Activated CD4-positive, alpha-beta T cell treated with anti-CD3 and anti-CD28 coated beads, Interleukin-2, amount 50 U/mL, for 1 hour (primary cell): Measurements from ENCODE around the gene ARID3C.

Source experiments
- DNase-seq: peaks from one replicate; pipeline ENCODE4 v3.0.0-alpha.2; 2020

Gene ARID3C

DNA sequence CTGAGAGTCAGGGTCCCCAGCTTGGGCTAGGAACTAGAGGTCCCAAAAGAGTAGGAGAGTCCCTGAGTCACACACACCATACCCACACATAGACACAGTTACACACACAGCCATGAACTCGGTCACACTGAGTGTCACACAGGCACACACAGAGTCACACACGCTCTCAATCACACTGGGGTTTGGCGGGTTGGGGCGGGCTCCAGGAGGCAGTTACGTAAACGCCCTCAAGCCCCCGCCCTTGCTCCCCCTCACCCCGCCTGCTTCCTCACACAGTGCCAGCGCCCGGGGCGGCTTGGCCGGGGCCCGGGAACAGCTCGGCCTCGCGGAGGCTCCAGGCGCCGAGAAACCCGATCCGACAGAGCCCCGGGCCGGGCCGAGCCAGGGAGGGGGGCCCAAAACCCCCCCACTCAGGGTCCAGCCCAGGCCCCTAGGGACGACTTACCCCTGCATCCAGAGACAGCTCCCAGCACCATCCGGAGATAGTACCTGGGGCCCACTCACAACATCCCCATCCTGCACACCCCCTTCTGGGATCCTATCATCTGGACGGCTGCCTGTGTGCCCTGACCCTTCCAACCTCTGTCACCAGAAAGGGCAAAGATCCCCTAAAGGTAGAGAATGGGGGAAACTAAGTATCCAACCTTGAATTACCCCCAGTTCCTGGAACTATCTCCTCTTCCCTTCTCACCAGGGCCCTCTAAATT lies 35.8 kb downstream of the ARID3C start:
- DNase-seq, result no peak

DNA sequence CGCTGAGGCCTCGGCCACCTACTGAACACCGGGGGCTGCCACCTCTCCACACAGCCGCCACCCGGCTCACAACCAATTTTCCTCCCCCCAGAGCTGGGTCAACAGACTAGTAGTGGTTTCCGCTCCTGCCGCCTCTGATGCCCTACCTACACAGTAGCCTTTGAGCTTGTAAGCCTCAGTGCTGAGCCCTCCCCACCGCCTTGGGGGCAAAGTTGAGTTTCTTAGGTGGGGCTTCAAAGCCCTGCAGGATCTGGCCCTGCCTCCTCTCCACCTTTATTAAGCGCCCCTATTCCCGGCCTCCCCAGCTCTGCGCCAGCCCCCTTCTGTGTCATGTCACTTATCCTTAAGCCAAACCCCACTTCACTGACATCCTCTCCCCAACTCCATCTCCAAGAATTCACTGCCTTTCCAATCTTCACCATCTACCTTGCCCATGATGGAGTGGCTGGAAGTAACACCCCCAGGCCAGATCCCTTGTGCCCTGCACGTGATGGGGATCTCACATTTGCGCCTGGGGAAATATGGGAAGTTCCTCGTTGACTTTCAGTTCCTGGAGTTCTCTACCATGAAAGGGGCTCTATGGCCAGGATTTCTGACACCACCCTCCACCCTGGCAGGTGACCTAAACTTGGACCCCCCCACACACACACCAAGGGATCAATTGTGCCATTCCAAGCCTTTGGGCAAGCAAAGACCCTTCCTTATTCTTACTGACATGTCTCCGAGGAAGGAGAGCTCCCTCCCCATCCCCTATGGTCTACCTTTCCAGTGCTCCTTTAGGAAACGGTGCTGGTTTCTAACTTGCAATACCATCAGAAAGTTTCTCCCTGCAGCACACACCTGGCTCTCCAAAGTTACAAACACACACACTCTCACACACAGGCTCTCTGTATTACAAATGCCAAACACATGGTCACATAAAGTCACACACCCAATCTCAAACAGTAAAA lies 36.7 kb downstream of the ARID3C start:
- no peak for DNase-seq

DNA sequence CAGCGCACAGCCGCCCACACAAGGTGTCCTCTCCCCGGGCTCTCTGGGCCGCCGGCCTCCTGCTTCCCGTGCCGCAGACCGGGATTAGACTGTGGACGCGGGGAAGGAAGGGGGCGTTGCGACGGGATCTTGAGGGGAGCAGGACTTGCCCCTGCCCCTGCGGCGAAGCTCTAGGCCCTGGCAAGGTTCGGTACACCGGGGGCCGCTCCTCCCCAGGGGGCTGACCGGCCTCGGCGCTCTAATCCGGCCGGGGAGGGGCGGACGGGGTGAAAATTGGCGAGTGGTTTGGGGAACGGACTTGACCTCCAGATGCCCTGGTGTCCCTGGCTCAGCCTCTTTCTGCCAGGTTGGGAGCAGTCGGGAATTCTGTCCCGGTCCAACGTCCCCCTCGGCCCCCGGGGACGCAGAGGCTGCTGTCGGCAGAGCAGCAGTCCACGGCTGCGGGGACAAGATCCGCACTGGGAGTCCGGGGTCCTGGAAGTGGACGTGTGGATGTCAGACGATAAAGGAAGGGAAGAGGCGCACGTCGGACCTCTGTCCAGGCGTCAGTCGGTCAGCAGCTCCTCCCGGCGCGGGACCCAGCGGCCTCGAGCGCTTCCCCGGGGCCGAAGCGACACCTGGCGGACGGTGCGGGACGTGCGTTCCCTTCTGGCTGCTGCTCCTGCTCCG lies 37.5 kb downstream of the ARID3C start:
- DNase-seq, result peak; percentile 78

DNA sequence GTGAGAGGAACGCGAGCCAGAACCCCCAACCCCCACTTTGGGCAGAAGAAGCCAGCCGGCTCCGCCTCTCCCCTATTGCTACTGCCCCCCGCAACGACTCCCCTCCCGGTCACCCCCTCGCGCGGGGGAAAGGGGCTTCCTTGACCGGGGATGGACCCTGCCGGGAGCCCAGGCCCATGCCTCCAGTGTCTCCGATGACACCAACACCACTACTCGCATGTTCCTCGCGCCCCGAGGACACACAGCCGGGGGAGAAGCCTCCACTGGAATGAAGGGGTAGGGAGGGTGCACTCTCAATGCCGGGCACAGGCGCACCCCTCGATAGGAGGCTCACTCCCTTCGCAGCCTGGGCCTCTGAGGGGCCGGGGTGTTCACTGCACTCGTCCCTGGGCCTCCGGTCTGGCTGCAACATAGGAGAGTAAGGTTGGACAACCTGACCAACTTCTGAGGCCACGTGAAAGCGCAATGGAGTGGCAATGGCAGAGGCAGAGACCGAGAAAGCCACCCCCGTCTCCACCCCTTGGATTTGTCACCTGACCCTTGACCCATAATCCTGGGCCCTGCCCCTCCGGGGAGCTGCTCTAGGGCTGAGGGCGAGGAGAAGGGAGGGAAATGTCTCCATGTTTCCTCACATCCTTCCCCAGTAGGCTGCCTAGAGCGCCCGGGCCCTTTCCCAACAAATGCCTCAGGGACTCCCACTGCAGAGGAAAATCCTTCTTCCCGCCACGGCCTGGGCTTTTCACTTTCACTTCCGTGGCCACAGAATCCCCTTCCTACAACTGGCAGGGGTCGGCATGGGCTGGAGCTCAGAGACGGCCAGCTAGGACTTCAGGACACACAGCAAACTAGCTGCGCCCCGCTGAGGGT lies 38.3 kb downstream of the ARID3C start:
- no peak for DNase-seq

DNA sequence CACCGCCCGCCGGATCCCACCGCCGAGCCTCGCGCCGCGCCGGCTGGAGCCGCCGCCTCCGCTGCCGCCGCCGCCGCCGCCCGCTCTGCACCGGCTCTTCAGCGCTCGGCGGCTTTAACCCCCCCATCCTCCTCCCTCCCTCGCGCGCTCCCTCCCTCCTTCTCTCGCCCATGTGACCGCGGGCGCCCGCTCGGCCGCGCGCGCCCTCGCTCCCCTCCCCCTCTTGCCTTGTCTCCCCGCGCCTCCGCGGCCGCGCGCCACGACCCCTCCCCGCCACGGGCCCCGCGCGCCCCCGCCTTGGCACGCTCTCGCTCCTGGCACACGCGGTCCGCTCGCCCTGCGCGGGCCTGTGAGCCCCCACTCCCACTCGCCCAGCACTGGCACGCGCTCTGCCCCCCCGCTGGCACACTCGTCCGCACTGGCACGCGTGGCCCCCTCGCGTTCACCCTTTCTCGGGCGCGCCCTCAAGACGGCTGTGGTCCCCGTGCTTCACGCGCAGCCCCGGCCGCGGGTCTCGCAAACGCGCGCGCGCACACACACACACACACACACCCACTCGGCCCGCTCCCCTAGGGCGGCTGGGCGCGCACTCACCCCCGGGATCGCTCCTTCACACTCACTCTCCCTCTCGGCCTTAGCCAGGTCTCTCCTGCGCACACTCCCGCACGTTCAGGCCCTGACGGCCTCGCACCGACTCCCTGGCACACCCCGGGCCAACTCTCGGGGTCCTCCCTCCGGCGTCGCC lies 39.1 kb downstream of the ARID3C start, which contains the start of gene CNTFR:
TSS of gene CNTFR (minus strand) at position 89 of the 745 bp plus-strand sequence. CDS start 20,743 bp downstream, outside the sequence.
- DNase-seq, result no peak

DNA sequence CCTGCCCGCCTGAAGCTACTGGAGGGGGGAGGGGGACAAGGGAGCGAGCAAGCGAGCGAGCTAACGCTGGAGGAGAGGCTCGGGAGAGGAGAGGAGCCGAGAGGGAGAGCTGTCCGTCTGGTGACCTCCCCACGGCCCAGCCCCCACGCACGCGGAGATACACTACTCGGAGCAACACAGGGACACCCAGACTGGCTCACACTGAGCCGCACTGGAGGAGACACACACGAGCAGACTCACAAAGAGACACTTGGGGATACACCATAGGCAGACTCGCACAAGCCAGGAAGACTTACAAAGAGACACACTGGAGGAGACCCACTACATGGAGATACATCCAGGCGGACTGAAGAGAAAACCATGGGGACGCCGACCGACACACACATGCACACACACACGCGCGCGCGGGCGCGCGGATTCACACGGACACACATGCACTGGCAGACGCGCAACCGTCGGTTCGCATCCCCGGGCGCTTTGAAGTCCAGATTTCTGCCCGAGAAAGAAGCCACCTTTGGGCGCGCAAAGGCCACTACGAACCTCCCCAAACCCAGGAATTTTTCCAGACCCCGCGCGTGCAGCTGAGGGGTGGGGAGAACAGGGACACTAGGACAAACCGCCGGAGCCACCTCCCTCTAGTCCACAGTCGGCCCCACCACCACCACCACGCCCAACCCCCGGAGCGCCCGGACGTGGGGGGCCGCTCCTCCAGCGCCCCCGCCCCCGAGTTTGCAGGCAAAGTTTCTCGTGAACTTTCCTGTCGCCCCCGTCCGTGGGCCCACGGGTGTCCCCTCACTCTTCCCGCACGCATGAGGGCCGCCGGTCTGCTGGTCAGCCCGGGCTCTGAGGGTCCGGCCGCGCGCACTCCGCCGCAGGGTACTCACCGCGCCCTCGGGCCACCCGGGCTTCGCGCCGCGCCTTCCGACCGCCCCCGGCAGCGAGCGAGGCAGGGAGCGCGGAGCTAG lies 39.9 kb downstream of the ARID3C start:
- DNase-seq, result no peak

DNA sequence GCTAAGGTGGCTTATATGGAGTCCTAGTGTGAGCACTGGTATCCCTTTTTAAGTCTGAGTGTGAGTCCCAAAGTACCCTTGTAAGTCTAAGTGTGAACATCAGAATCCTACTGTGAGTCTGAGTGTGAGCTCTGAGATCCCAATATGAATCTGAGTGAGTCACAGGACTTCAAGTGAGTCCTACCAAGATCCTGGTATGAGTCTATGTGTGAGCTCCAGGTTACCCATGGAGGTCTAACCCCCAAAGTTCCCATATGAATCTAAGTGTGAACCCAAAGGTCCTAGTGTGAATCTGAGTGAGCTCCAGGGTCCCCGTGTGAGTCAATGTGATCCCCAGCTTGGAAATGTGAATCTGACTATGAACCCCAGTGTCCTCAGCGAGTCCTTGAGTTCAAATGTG lies 41.6 kb downstream of the ARID3C start:
- no peak for DNase-seq

DNA sequence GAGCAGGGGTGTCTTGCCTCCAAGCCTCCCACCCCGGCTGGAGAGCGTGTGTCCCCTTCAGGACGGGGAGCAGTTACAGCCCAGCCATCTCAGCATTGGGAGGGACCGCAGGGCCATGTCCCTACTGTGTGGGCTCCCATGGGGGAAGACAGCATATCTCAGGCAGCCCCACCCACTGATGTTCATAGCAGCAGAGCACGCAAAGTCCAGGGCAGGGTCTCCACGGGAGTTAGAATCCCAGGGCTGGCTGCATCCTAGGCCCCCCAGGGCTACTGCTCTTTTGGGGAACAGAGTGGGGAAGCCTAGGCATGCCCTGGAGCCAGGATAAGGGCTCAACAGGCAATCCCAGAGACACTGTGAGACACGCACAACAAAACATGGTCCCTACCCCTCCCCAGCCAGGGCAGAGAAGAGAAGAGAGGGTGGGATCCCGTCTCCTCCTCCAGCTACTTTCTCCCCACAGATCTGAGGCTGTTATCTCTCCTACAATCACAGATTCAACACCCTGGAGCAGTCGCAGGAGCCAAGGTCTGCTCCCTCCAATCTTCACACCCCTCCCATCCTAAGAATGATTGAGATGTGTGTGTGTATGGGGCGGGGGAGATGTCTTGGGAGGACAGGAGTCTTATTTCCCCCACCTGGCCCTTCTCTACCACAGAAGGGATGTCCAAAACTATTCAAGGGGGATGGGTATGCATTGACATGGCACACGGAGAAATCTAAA lies 42.8 kb downstream of the ARID3C start:
- DNase-seq, result no peak

DNA sequence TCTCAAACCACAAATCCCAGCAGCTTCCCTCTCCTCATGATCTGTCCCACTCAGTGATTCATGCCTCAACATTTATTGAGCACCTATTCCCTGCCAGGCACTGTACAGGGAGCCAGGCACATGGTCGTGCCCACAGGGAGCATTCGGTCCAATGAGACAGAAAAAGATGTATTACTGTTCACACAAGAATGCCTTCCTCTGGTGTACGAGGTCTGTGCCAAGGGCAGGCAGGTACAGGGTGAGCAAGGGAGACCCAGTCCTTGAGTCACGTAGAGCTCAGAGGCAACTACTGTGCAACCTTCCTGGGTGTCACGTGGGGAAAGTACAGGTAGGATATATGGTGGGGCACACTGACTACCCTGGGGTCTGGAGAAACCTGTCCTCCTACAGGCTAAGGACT lies 43.9 kb downstream of the ARID3C start:
- no peak for DNase-seq

DNA sequence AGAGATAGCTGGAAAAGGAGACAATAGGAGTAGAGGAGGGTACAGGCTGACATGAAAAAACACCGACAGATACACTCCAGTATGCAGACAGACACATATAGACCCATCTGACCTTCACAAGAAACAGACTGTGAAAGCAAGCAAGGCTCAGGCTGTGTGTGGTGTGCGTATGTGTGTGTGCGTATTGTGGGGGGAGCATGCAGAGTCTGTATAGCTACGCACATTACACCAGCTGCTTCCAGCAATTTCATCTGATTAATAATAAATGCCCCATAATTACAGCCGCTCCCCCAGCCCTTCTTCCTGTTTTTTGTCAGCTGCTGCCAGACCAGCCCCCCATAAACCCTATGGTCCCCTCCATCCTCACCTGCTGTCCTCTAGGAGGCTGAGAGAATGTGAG lies 46.1 kb downstream of the ARID3C start:
- DNase-seq, result no peak

DNA sequence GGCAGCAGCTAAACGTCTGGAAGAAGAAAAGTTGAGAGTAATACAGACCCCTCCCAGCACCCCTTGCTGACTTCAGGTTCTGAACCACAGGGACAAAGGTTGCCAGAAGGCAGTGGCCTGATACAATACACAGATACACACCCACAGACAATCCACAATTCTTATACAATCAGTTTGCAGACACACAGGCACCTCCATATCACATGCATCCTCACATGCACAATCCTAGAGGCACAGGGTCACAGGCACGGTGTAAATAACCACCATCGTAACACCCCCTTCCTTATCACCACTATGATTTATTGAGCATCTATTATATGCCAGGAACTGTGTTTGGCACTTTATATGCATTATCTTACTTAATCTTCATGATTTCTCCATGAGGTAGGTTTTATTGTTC lies 47.5 kb downstream of the ARID3C start:
- no peak for DNase-seq

DNA sequence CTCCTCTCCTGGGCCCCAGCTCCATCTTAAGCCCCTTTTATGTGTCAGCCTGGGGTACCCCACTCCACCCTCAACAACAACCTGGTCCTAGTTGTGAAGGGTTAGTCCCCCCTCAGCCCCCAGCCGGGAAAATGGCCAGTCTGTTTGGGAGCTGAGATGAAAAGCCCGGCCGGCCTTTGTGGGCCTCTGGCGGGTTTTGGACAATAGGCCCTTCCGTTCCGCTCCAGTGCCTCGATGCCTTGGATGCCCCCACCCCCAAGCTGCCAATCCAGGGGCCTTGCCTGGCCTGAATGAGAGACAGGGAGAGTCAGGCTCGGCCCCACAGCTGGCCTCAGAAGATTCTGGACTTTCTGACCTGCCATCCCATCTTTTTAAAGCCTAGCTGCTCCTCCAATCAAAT lies 48.5 kb downstream of the ARID3C start:
- DNase-seq, result no peak

DNA sequence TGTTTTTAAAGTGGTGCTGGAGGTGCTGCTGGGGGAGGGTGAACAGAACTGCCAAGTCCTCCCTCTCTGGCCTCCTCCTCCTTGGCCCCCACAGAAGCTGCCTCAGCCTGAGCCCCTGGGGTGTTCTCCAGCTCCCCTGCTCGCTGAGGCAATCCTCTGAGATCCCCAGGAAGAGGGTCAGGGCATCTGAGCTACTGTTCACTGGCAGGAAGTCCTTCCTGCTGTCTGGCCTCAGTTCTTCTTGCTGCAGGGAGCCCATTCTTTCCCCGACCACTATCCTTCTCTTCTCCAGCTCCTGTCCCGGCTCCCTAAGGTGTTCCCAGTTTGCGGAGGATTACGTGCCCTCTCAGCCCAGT lies 49.1 kb downstream of the ARID3C start:
- DNase-seq, result no peak

DNA sequence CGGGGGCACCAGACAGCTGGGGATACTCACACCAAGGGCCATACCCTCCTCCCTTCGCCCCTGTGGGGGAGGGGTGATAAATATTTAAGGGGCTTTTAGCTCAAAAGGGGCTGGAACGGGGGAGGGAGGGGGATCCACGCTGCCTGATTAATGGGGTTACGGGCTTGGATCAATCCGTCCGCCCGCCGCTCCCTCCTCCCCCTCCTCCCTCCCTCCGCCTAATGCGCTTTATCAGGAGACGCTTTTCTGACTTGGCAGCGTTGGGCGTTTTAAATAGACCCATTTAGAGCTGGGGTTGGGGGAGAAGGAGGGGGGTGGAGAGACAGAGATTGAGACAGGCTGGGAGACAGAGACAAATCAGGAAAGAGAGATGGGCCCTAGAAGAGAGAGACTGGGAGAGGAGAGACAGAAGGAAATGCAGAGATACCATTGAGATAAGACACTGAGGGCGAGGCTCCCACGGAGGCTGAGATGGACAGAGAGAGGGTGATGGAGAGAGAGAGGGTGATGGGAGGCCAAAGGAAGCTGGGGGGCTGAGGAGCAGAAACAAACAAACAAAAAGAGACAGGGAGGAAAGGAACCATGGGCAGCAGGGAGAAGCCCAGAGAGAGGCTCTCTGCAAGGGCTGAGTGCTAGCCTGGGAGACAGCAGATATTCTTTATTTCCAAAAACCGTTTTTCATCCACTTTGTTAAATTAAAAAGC lies 49.6 kb downstream of the ARID3C start:
- DNase-seq, result no peak

DNA sequence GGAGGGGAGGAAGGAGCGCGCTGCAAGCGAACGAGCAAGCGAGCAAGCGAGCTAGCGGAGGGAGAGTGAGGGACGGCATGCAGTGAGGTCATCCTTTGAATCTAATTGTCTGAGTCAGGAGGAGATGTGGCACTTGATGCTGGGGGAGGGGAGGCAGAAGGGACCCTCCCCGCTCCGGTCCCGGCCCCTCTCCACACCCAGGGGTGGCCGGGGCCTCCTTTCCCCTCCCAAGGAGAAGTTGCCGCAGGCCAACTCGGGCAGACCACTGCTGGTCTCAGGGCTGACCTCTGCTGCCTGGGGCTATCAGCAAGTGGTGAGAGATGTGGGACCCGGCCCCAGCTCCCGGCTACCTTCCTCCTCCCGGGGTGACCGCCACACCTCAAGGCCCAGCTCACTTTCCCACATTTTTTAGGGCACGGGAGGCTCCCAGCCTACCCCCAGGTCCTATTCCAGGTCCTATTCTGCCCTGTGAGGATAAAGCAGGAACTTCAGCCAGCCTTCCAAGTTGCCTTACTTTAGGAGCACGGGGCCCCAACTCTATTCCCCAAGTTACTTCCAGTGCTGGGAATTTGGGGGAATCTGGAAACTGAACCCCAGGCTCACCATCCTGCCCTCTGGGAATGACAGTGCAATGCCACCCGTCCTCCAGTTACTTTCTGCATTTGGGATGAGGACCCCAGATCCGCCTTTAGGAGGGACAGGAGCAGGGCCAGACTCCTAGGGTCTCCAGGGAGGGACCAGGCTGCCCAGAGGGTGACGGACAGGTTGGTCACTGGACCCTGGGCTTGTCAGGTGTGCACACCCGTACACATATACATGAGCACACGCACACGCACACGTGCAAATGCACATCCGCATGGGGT lies 50.4 kb downstream of the ARID3C start:
- DNase-seq, result no peak

DNA sequence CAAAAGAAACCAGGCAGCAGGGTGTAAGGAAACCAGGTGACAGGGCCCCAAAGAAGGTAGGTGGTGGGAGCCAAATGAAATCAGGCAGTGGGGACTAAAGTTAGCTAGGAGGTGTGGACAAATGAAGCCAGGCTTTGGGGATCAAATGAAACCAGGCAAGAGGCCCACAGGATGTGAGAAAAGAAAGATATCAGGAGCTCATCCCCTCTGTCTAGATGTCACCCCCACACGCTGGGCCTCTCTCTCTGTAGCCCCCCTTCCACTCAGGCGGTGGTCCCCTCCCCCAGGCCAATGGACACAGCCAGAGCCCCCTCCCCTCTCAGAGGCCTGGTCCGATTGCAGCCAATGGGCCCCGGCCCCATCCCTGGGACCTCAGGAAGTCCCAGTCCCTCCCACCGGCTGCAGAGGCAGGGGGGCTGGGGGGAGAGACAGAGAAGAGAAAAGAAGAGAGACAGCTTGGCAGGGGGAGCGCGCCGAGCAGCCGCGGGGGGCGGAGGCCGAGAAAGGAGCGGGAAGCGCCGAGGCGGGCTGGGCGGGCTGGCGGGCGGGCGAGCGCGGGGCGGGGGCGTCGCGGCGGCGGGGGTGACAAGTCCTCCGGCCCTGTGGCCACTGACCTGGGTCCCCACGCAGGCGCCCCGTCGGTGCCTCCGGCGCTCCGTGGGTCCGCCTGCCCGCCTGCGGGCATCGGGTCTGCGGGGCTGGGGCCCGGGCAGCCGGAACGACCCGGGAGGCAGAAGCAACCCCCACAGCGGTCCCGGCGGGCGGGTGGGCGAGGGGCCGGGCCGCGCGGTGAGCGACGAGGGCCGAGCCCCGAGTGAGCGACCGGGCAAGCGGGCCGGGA lies 51.2 kb downstream of the ARID3C start:
- no peak for DNase-seq
